Lung (tissue), 12 donors: ENCODE results near the gene TBC1D22A. TPM values are rescaled to one million over a fixed set of nuclear protein-coding genes. Genes with fewer than 3 reads are reported as not detected.

Experiments
- ATAC-seq: fragments of 200-7000 bp; cut with Tn5 transposase; one replicate; pipeline ENCODE4 v1.9.1; 2020; ENCODE audit warnings: moderate number of reproducible peaks; ENCODE audit not compliant: insufficient read depth, low FRiP score
- DNase-seq, 3 donors: peaks; one replicate each; pipeline ENCODE4 v3.0.0-alpha.2; 2013 to 2017
- H3K27ac ChIP-seq, 2 donors: one replicate each; pipeline ENCODE4 v1.5.1; 2013; ENCODE audit warnings: mild to moderate bottlenecking in 2 of 2, moderate library complexity in 2 of 2, control low read depth in 1 of 2, inconsistent platforms in 1 of 2, low read depth in 1 of 2, low read length in 1 of 2
- H3K27me3 ChIP-seq, 3 donors: one replicate each; pipeline ENCODE4 v1.5.1; 2013; ENCODE audit warnings: low read length in 2 of 3; ENCODE audit not compliant: control insufficient read depth in 3 of 3, insufficient read depth in 3 of 3
- H3K36me3 ChIP-seq, 4 donors: one replicate each; pipeline ENCODE4 v1.5.1; 2013; ENCODE audit warnings: low read length in 4 of 4, mild to moderate bottlenecking in 1 of 4, moderate library complexity in 1 of 4; ENCODE audit not compliant: control insufficient read depth in 4 of 4, insufficient read depth in 4 of 4
- H3K4me1 ChIP-seq, 5 donors: one replicate each; pipeline ENCODE4 v1.5.1; 2013; ENCODE audit warnings: low read length in 5 of 5, mild to moderate bottlenecking in 2 of 5, moderate library complexity in 1 of 5; ENCODE audit not compliant: control insufficient read depth in 5 of 5, insufficient read depth in 5 of 5
- H3K4me3 ChIP-seq: one replicate; pipeline ENCODE4 v1.5.1; 2013; ENCODE audit warnings: mild to moderate bottlenecking, control low read depth, moderate library complexity
- H3K9ac ChIP-seq, 2 donors: one replicate each; pipeline ENCODE4 v1.5.1; 2013; ENCODE audit warnings: low read length in 2 of 2, control low read depth in 1 of 2; ENCODE audit not compliant: insufficient read depth in 1 of 2
- H3K9me3 ChIP-seq, 4 donors: one replicate each; pipeline ENCODE4 v1.5.1; 2013; ENCODE audit warnings: low read length in 3 of 4, mild to moderate bottlenecking in 1 of 4, moderate library complexity in 1 of 4; ENCODE audit not compliant: control insufficient read depth in 4 of 4, insufficient read depth in 3 of 4
- WGBS, 2 donors: extraction: QIAGEN DNeasy Blood & Tissue Kit; methylation state at CpG; one replicate each; pipeline ENCODE4 v1.1.7; 2013; 5-methylcytosine and 5-hydroxymethylcytosine counted together
- polyA plus RNA-seq, 2 donors: library from polyadenylated mRNA; stranded (reverse); fragments of 200-250 nt; gene quantifications; one replicate each; pipeline ENCODE4 v1.2.1, GENCODE V29; 2013
- total RNA-seq, 2 donors: library from RNA; depleted of rRNA in 1 of 2; stranded (reverse); fragments of >200 nt in 1 of 2; gene quantifications; one replicate each; pipeline ENCODE4 v1.2.1, GENCODE V29; 2014 to 2021
- TF ChIP-seq, protein P1 (sequence below): IDR thresholded peaks from 2 replicates; pipeline ENCODE4 v1.5.1; 2012; ENCODE audit warnings: mild to moderate bottlenecking; ENCODE audit errors: control extremely low read depth, extremely low read depth
- donor health status: control.
- donor health status: control.
- donor health status: Bipolar disorder and iron deficiency.
- donor health status: healthy.
- donor health status: DM: yes; HTN: yes; CAD: no.

TBC1D22A gene
- total and polyA plus RNA-seq, 4 donors = 20.2 to 38.4 (median 21.0) TPM

DNA sequence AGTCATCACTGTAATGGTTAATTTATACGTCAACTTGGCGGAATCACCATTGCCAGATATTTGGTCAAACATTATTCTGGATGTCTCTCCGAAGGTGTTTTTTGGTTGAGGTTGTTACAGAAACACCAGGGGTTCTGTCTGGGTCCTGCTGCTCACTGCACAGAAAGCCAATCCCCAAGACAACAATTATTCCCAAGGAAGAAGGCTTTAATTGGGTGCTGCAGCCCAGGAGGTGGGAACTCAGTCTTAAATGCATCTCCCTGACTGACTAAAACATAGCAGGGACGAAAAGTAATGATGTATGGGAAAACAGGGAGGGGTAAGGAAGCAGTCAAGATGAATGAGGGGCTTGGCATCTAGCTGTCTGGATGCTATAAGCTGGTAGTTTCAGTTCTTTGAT is 331.3 kb downstream of the TBC1D22A start:
- WGBS, 2 donors = 98 to 99% methylated on average over 4 of the region's 4 CpGs
- H3K4me1 ChIP-seq = peaks cover 0 to 22% (median 3%) of the 10 kb centered on the region in 5 donors

DNA sequence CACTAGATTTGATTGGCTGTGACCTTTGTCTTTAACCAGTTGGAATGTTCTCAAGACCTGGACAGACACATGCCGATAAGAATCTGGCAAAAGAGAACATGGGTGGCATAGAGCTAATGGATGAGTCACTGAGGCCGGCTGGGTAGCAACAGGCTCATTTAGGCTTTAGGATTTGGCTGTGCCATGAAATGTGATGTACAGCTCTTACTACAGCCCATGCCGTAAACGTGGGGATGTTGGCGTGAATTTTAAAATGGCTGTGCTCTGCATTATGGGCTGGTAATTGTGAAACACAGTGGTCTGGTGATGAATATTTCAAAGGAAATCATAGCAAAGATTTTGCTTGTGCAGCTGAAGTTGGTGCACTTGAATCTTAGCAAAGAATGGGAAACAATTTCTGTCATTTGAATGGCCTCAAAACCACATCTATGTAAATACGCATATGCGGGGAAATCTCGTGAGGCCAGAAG is 332.4 kb downstream of the TBC1D22A start:
- DNase-seq = no peak
- Histone ChIP-seq H3K4me3 (no peak overlapping the region), H3K4me1 (peaks cover 0 to 21% (median 3%) of the 10 kb centered on the region in 5 donors), H3K9me3 (no peaks in the 10 kb centered on the region), H3K9ac (no peak overlapping the region), H3K36me3 (no peaks in the 10 kb centered on the region), H3K27ac (no peak overlapping the region), H3K27me3 (no peaks in the 10 kb centered on the region)
- 90 to 95% methylated on average over 8 of the region's 8 CpGs for WGBS, 2 donors
- TF ChIP-seq, protein P1, sequence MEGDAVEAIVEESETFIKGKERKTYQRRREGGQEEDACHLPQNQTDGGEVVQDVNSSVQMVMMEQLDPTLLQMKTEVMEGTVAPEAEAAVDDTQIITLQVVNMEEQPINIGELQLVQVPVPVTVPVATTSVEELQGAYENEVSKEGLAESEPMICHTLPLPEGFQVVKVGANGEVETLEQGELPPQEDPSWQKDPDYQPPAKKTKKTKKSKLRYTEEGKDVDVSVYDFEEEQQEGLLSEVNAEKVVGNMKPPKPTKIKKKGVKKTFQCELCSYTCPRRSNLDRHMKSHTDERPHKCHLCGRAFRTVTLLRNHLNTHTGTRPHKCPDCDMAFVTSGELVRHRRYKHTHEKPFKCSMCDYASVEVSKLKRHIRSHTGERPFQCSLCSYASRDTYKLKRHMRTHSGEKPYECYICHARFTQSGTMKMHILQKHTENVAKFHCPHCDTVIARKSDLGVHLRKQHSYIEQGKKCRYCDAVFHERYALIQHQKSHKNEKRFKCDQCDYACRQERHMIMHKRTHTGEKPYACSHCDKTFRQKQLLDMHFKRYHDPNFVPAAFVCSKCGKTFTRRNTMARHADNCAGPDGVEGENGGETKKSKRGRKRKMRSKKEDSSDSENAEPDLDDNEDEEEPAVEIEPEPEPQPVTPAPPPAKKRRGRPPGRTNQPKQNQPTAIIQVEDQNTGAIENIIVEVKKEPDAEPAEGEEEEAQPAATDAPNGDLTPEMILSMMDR = no peak
- no peak for ATAC-seq

More for the DNA sequence above, 331.3 kb downstream of the TBC1D22A start:
- ATAC-seq (no peak), DNase-seq (no peak)
- Histone ChIP-seq H3K27ac (no peak overlapping the region), H3K9ac (no peak overlapping the region), H3K36me3 (no peaks in the 10 kb centered on the region), H3K4me3 (no peak overlapping the region), H3K9me3 (no peaks in the 10 kb centered on the region), H3K27me3 (no peaks in the 10 kb centered on the region)
- TF ChIP-seq, protein P1 = no peak

DNA sequence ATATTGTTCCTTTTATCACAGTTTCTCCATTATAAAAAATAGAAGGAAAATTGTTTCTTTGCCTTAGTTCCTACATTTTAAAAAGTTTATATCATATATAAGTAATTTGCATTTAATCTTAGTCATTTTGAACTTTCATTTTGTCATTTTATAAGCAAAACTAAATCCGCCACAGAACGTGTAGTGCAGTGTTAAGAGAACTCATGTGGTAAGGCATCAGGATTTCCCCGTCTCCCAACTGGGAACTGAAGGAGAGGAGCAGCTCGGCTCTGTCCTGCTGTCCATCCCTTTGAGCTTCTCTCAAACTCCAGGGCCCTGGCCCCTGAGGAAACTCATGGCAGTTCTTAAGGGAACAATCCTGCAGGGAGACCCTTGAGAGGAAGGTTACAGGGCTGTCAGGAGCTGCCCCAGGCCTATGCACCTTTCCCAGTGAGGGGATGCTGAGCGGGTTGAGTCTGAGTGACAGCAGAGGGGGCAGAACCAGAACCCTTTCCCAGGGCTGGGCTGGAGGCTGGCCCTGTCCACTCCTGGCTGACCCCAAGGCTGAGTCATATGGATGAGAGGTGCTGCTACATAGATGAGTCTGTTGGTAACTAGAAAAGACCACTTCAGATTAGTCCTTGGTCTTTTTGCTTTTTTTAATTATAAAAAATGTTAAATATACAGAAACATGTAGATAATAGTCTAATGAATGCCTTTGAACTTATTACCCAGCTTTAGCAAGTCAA is 333.1 kb downstream of the TBC1D22A start:
- no peaks in the 10 kb centered on the region for H3K36me3 ChIP-seq
- peaks cover 0 to 14% (median 3%) of the 10 kb centered on the region in 5 donors for H3K4me1 ChIP-seq
- DNase-seq = peak in 1 of 3 donors; percentile 23
- ATAC-seq = no peak
- 74 to 75% methylated on average over 5 of the region's 5 CpGs for WGBS, 2 donors
- H3K27ac ChIP-seq = no peak overlapping the region
- no peaks in the 10 kb centered on the region for H3K27me3 ChIP-seq
- TF ChIP-seq, protein P1 = no peak
- H3K4me3 ChIP-seq = no peak overlapping the region
- no peak overlapping the region for H3K9ac ChIP-seq
- no peaks in the 10 kb centered on the region for H3K9me3 ChIP-seq

DNA sequence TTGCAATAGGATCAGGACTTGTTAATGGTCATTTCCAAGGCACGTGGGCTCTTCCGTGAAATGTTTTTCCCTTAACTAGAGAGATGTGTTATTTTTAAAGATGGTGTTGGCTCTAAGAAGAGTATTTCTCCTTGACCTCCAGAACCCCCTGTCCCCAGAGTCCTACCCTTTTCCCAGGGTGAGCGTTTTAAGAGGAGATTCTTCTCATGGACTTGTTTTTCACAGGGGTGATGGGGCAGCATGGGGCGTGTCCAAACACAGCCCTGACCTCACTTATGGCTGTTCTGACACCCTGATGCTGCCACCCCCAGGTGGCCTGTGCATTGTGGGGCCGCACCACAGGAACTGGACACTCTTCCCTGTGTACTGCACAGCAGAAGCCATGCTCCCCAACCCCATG is 335.7 kb downstream of the TBC1D22A start:
- ATAC-seq (no peak), DNase-seq (no peak)
- no peaks in the 10 kb centered on the region for H3K9me3 ChIP-seq
- H3K9ac ChIP-seq = no peak overlapping the region
- no peaks in the 10 kb centered on the region for H3K27me3 ChIP-seq
- no peak overlapping the region for H3K4me3 ChIP-seq
- peaks cover 0 to 15% (median under 1%) of the 10 kb centered on the region in 5 donors for H3K4me1 ChIP-seq
- H3K27ac ChIP-seq = no peak overlapping the region
- peaks cover 0 to 3% (median 0%) of the 10 kb centered on the region in 4 donors for H3K36me3 ChIP-seq
- 92 to 98% methylated on average over 5 of the region's 5 CpGs for WGBS, 2 donors
- TF ChIP-seq, protein P1 = no peak
